ENCODE measurements around the gene KCNK5.

KCNK5 gene

GRCh38 chr6:39228992-39229767, at the start of gene KCNK5:
Gene KCNK5 (minus strand): TSS chr6:39229475. CDS start chr6:39229111, 364 bp downstream.
- TF ChIP-seq, protein P1, sequence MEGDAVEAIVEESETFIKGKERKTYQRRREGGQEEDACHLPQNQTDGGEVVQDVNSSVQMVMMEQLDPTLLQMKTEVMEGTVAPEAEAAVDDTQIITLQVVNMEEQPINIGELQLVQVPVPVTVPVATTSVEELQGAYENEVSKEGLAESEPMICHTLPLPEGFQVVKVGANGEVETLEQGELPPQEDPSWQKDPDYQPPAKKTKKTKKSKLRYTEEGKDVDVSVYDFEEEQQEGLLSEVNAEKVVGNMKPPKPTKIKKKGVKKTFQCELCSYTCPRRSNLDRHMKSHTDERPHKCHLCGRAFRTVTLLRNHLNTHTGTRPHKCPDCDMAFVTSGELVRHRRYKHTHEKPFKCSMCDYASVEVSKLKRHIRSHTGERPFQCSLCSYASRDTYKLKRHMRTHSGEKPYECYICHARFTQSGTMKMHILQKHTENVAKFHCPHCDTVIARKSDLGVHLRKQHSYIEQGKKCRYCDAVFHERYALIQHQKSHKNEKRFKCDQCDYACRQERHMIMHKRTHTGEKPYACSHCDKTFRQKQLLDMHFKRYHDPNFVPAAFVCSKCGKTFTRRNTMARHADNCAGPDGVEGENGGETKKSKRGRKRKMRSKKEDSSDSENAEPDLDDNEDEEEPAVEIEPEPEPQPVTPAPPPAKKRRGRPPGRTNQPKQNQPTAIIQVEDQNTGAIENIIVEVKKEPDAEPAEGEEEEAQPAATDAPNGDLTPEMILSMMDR (IDR thresholded peaks at IDR 0.05): no peak
- Histone ChIP-seq H3K27ac (peak within 1 kb of the TSS in 1 of 2 donors; percentile 54), H3K4me3 (peak within 1 kb of the TSS; percentile 71)

GRCh38 chr6:39276379-39276995, 47.2 kb upstream of the KCNK5 start:
- Histone ChIP-seq H3K27ac (no peak overlapping the region), H3K4me3 (no peak overlapping the region)
- TF ChIP-seq, protein P1 (IDR thresholded peaks at IDR 0.05): no peak
- no peak for DNase-seq (ENCODE audit: low spot score)

More at GRCh38 chr6:39228992-39229767, at the start of gene KCNK5:
- DNase-seq (ENCODE audit: low spot score): peak; percentile 78

DNA sequence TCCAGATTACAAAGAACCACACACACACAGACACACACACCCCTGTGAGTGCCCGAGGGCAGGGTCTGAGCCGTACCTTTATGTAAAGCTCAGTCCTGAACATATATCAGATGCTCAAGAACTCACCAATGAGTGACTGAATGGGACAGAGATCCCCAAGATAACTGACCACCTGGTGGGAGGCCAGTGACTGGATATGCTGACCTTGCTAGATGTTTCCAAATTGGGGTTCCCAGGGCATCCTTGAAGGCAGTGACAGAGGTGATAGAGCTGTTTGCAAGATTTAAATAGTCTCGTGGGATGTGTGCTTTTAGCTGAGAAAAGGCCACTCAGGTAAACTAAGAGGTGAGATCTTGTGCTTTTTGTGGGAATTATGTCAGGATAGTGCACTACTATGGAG, 45.6 kb upstream of the KCNK5 start:
- H3K4me3 ChIP-seq: no peak overlapping the region
- DNase-seq (ENCODE audit: low spot score): no peak
- TF ChIP-seq, protein P1 (IDR thresholded peaks at IDR 0.05): no peak
- H3K27ac ChIP-seq: no peak overlapping the region

- H3K4me3 ChIP-seq: no peak overlapping the region
- no peak for DNase-seq (ENCODE audit: low spot score)
- no peak overlapping the region for H3K27ac ChIP-seq
- TF ChIP-seq, protein P1 (IDR thresholded peaks at IDR 0.05): no peak
Observed at GRCh38 chr6:39274471-39274870, 45.2 kb upstream of the KCNK5 start.

- TF ChIP-seq, protein P1 (IDR thresholded peaks at IDR 0.05): no peak
- H3K27ac ChIP-seq: no peak overlapping the region
- no peak for DNase-seq (ENCODE audit: low spot score)
- no peak overlapping the region for H3K4me3 ChIP-seq
Observed at GRCh38 chr6:39273406-39273821, 44.1 kb upstream of the KCNK5 start.

DNA sequence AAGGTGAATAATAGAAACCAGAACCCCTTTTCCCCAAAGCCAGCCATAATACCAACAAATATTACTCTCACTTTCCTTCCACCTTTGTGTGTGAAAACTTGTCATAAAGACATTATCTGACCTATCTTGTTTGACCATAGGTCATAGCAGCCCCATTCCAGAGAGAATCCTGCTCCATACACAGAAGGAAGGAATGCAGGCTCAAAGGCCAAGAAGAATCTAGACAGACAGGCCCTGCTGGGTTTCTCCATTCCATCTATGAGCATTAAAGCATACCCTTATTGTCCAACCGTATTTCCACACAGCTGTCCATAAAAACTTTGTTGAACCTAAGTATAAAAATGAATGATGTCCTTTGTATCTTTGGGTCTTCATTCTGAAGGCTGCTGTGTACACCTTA, 40.7 kb upstream of the KCNK5 start:
- DNase-seq (ENCODE audit: low spot score): no peak
- TF ChIP-seq, protein P1 (IDR thresholded peaks at IDR 0.05): no peak
- H3K27ac ChIP-seq: no peak overlapping the region
- H3K4me3 ChIP-seq: no peak overlapping the region

- Histone ChIP-seq H3K4me3 (no peak overlapping the region), H3K27ac (no peak overlapping the region)
- DNase-seq (ENCODE audit: low spot score): no peak
- TF ChIP-seq, protein P1 (IDR thresholded peaks at IDR 0.05): no peak
Observed at GRCh38 chr6:39268721-39269120, 39.4 kb upstream of the KCNK5 start.
